Measurements from ENCODE around the gene FEV. TPM values are rescaled to one million over a fixed set of nuclear protein-coding genes. Genes with fewer than 3 reads are reported as not detected.

FEV gene
- total RNA-seq, 1 donor from 2014 or later, result not detected

GRCh38 chr2:218979846-218980734, 4.9 kb downstream of the FEV start:
- DNase-seq (ENCODE audit: low spot score) (peak; percentile 80), ATAC-seq (peak; percentile 95)

GRCh38 chr2:218975060-218975777, 9.8 kb downstream of the FEV start:
- ATAC-seq (no peak), DNase-seq (ENCODE audit: low spot score) (no peak)

GRCh38 chr2:218970894-218971293, 14.1 kb downstream of the FEV start:
- DNase-seq (ENCODE audit: low spot score) (no peak), ATAC-seq (no peak)

GRCh38 chr2:218964041-218964771, 20.8 kb downstream of the FEV start:
- ATAC-seq (no peak), DNase-seq (ENCODE audit: low spot score) (no peak)

GRCh38 chr2:218963601-218964000, 21.4 kb downstream of the FEV start:
- ATAC-seq, result no peak

GRCh38 chr2:218962859-218963492, 22.0 kb downstream of the FEV start:
- peak; percentile 62 for ATAC-seq

More at GRCh38 chr2:218963601-218964000, 21.4 kb downstream of the FEV start:
- no peak for DNase-seq (ENCODE audit: low spot score)

GRCh38 chr2:218961651-218962570, 23.1 kb downstream of the FEV start:
- ATAC-seq (no peak), DNase-seq (ENCODE audit: low spot score) (peak; percentile 37)

More at GRCh38 chr2:218962859-218963492, 22.0 kb downstream of the FEV start:
- peak; percentile 48 for DNase-seq (ENCODE audit: low spot score)

- ATAC-seq, result no peak
These were observed 23.8 kb downstream of the FEV start for GRCh38 chr2:218961229-218961628.

GRCh38 chr2:218960309-218961165, 24.4 kb downstream of the FEV start:
- no peak for ATAC-seq
- peak; percentile 30 for DNase-seq (ENCODE audit: low spot score)

More at GRCh38 chr2:218961229-218961628, 23.8 kb downstream of the FEV start:
- no peak for DNase-seq (ENCODE audit: low spot score)

GRCh38 chr2:218959761-218960308, 25.1 kb downstream of the FEV start:
- no peak for DNase-seq (ENCODE audit: low spot score)

GRCh38 chr2:218959141-218959731, 25.7 kb downstream of the FEV start, which contains the start of gene CDK5R2:
TSS of gene CDK5R2 (plus strand) at chr2:218959666. CDS start at chr2:218959821, 155 bp downstream.
- ATAC-seq, result peak; percentile 62
- peak; percentile 51 for DNase-seq (ENCODE audit: low spot score)

More at GRCh38 chr2:218959761-218960308, 25.1 kb downstream of the FEV start:
- ATAC-seq, result no peak

- no peak for DNase-seq (ENCODE audit: low spot score)
- ATAC-seq, result no peak
These were observed 26.7 kb downstream of the FEV start for GRCh38 chr2:218958276-218958675.

- ATAC-seq, result no peak
These were observed 27.3 kb downstream of the FEV start for GRCh38 chr2:218957671-218958070.

GRCh38 chr2:218956039-218956438, 28.9 kb downstream of the FEV start:
- DNase-seq (ENCODE audit: low spot score), result peak; percentile 12

More at GRCh38 chr2:218957671-218958070, 27.3 kb downstream of the FEV start:
- peak; percentile 7 for DNase-seq (ENCODE audit: low spot score)

GRCh38 chr2:218954541-218955300, 30.3 kb downstream of the FEV start:
- no peak for ATAC-seq
- peak; percentile 14 for DNase-seq (ENCODE audit: low spot score)

More at GRCh38 chr2:218956039-218956438, 28.9 kb downstream of the FEV start:
- ATAC-seq, result no peak

- peak; percentile 24 for DNase-seq (ENCODE audit: low spot score)
- no peak for ATAC-seq
These were observed 31.5 kb downstream of the FEV start for GRCh38 chr2:218953366-218953954.

Measured in left lobe of liver (tissue), 2 donors.